ENCODE measurements around the gene DOCK7. TPM values are rescaled to one million over a fixed set of nuclear protein-coding genes. Genes with fewer than 3 reads are reported as not detected.
A peak's percentile ranks its signal among the peaks of the same experiment; 100 is the strongest.

DOCK7 gene
- total RNA-seq, 3 donors from 2014 or later, result 35.7 to 60.7 (median 49.2) TPM

- Histone ChIP-seq H3K4me1 (no peaks in the 10 kb centered on the region), H3K36me3 (peaks cover 6% of the 10 kb centered on the region), H3K9me3 (peaks cover 0 to 6% of the 10 kb centered on the region in 2 donors), H3K4me3 (no peak overlapping the region), H3K27me3 (no peaks in the 10 kb centered on the region), H3K27ac (no peak overlapping the region)
- intact Hi-C loops (cut with DNase I; ENCODE audit: low total_unique reads), result no loop called here
- DNase-seq (ENCODE audit: low spot score in 2 of 2), result no peak
- TF ChIP-seq POLR2A (IDR thresholded peaks at IDR 0.05) (no peak), POLR2AphosphoS5 (IDR thresholded peaks at IDR 0.05) (no peak)
- TF ChIP-seq, protein P1, sequence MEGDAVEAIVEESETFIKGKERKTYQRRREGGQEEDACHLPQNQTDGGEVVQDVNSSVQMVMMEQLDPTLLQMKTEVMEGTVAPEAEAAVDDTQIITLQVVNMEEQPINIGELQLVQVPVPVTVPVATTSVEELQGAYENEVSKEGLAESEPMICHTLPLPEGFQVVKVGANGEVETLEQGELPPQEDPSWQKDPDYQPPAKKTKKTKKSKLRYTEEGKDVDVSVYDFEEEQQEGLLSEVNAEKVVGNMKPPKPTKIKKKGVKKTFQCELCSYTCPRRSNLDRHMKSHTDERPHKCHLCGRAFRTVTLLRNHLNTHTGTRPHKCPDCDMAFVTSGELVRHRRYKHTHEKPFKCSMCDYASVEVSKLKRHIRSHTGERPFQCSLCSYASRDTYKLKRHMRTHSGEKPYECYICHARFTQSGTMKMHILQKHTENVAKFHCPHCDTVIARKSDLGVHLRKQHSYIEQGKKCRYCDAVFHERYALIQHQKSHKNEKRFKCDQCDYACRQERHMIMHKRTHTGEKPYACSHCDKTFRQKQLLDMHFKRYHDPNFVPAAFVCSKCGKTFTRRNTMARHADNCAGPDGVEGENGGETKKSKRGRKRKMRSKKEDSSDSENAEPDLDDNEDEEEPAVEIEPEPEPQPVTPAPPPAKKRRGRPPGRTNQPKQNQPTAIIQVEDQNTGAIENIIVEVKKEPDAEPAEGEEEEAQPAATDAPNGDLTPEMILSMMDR (IDR thresholded peaks at IDR 0.05), result no peak
Measured at GRCh38 chr1:62628506-62628905, 59.7 kb downstream of the DOCK7 start.

- intact Hi-C loops (cut with DNase I; ENCODE audit: low total_unique reads), result no loop called here
- Histone ChIP-seq H3K36me3 (no peaks in the 10 kb centered on the region), H3K4me1 (no peaks in the 10 kb centered on the region), H3K27me3 (no peaks in the 10 kb centered on the region), H3K27ac (no peak overlapping the region), H3K9me3 (no peaks in the 10 kb centered on the region), H3K4me3 (no peak overlapping the region)
- TF ChIP-seq POLR2A (IDR thresholded peaks at IDR 0.05), result no peak
- TF ChIP-seq, protein P1 (IDR thresholded peaks at IDR 0.05), result no peak
- TF ChIP-seq POLR2AphosphoS5 (IDR thresholded peaks at IDR 0.05), result no peak
- no peak for DNase-seq (ENCODE audit: low spot score in 2 of 2)
Measured at GRCh38 chr1:62625415-62625814, 62.8 kb downstream of the DOCK7 start.

GRCh38 chr1:62621907-62622306, 66.3 kb downstream of the DOCK7 start:
- Histone ChIP-seq H3K36me3 (no peaks in the 10 kb centered on the region), H3K4me3 (no peak overlapping the region), H3K4me1 (no peaks in the 10 kb centered on the region), H3K27ac (peak overlapping the region in 1 of 2 donors; percentile 3), H3K9me3 (no peaks in the 10 kb centered on the region), H3K27me3 (no peaks in the 10 kb centered on the region)
- TF ChIP-seq POLR2AphosphoS5 (IDR thresholded peaks at IDR 0.05), result peak in 1 of 3 donors; percentile 52
- no peak for TF ChIP-seq POLR2A (IDR thresholded peaks at IDR 0.05)
- TF ChIP-seq, protein P1 (IDR thresholded peaks at IDR 0.05), result no peak
- intact Hi-C loops (cut with DNase I; ENCODE audit: low total_unique reads), result no loop called here
- DNase-seq (ENCODE audit: low spot score in 2 of 2), result no peak

GRCh38 chr1:62613890-62614289, 74.3 kb downstream of the DOCK7 start:
- no peaks in the 10 kb centered on the region for H3K9me3 ChIP-seq
- no peak for DNase-seq (ENCODE audit: low spot score in 2 of 2)
- no peaks in the 10 kb centered on the region for H3K4me1 ChIP-seq
- H3K4me3 ChIP-seq, result no peak overlapping the region
- TF ChIP-seq, protein P1 (IDR thresholded peaks at IDR 0.05), result no peak
- no peak for TF ChIP-seq POLR2A (IDR thresholded peaks at IDR 0.05)
- TF ChIP-seq POLR2AphosphoS5 (IDR thresholded peaks at IDR 0.05), result no peak
- H3K27ac ChIP-seq, result no peak overlapping the region
- H3K27me3 ChIP-seq, result no peaks in the 10 kb centered on the region
- intact Hi-C loops (cut with DNase I; ENCODE audit: low total_unique reads), result no loop called here
- H3K36me3 ChIP-seq, result no peaks in the 10 kb centered on the region

GRCh38 chr1:62613325-62613727, 74.9 kb downstream of the DOCK7 start:
- TF ChIP-seq POLR2AphosphoS5 (IDR thresholded peaks at IDR 0.05) (no peak), POLR2A (IDR thresholded peaks at IDR 0.05) (no peak)
- TF ChIP-seq, protein P1 (IDR thresholded peaks at IDR 0.05), result no peak
- DNase-seq (ENCODE audit: low spot score in 2 of 2), result no peak
- intact Hi-C loops (cut with DNase I; ENCODE audit: low total_unique reads), result no loop called here

More at GRCh38 chr1:62613325-62613727, 74.9 kb downstream of the DOCK7 start:
- H3K36me3 ChIP-seq, result no peaks in the 10 kb centered on the region
- H3K27ac ChIP-seq, result no peak overlapping the region
- no peak overlapping the region for H3K4me3 ChIP-seq
- H3K27me3 ChIP-seq, result no peaks in the 10 kb centered on the region
- no peaks in the 10 kb centered on the region for H3K9me3 ChIP-seq
- H3K4me1 ChIP-seq, result no peaks in the 10 kb centered on the region

Data from breast epithelium (tissue), 4 donors.